ENCODE results near the gene PLXNB2.

PLXNB2 gene

GRCh38 chr22:50226063-50226874, 81.2 kb downstream of the PLXNB2 start:
- no peak for DNase-seq

GRCh38 chr22:50225200-50225969, 82.1 kb downstream of the PLXNB2 start:
- DNase-seq = no peak

All from NCI-H2227 treated with DMSO at 0.1 percent for 48 hours (cell line).